ENCODE data around the gene ARHGAP32. TPM values are rescaled to one million over a fixed set of nuclear protein-coding genes. Genes with fewer than 3 reads are reported as not detected.
A peak's percentile ranks its signal among the peaks of the same experiment; 100 is the strongest.

The ARHGAP32 gene
- total RNA-seq = 8.0 and 11.7 TPM in 2 replicates

DNA sequence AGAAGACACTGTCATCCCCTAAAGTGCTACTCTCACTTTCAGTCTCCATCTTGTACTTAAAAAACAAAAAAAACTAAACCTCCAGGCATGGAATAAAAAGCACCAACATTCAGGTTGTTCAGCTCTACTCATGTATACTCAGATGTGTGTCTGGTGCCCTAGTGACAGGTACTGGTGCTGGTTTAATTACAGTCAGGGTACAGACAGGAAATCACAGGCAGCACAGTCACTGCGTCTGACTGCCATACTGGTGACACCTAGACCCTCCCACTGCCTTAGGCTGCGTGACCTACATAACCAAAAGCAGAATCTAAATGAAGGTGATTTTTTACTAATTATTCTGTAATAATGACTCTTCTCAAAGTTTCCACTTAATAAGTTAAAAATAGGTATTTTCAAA lies at the start of gene ARHGAP32:
ARHGAP32 (minus strand) TSS at position 176 of the 400 bp plus-strand sequence; CDS start at position 49, 127 bp downstream.
- DNase-seq (ENCODE audit: extremely low read depth, low read depth, low spot score) = no peak

DNA sequence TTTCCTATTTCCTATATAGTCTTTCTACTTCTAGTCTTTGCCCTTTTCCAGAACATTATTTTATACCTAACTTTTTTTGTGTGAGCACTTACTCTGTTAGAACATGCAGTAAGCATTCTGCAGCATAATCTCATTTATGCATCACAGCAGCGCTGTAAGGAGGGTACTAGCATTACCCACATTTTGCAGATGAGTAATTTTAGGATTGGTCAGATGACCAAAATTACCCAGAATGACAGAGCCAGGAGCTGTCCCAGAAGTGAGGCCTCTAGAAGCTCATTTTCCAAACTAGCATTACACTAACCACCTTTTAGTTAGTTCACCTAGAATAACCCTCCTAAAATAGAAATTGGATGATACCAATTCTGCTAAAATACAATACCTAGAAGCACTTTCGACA lies 47.1 kb upstream of the ARHGAP32 start:
- DNase-seq (ENCODE audit: extremely low read depth, low read depth, low spot score) = no peak

DNA sequence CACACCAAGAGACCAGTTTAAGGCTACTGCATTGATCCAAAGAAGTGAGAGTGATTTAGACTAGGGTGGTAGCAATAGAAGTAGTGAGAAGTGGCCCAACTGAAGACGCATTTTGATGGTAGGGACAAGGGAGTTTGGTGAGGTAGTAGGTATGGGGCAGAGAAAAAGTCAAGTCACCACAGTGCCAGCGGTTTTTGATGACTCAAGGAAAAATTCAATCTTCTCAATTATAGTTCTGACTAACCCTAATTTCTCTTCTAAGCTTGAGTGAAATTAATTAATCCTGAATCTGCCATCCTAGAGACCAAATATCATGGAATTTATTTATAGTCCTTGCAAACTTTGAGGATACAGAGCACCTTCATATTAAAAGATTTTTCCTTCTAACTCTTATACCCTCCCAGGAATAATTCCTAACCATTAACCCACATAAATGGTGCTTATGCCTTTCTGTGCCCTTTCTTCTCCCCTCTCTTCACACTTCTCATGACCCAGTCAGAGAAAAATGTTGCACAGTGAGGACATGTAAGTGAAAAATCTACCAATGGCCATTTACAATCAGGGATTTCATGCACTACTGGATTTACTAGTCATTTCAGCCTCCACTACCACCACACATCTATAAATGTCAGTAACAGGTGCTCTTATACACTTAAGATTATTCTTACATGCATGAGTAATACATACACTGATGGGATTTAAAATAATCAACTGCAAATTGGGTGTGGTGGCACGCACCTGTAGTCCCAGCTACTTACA lies 45.9 kb upstream of the ARHGAP32 start:
- DNase-seq (ENCODE audit: extremely low read depth, low read depth, low spot score) = no peak

DNA sequence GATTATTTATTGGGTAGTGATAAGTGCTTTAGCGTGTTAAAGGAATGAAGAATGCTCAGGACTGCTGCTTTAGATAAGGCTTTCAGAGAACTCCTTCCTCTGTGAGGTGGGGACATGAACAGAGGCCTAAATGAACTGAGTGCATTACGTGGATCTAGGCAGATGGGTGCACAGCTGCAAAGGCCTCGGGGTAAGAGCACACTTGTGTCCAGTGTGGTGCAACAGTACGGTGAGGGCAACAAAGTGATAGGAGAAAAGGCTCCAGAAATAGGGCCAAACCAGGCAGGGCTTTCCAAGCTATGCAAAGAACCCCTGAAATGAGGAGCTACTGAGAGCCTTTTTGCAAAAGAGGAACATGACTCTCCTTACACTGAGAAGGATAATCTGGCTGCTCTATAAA lies 45.3 kb upstream of the ARHGAP32 start:
- DNase-seq (ENCODE audit: extremely low read depth, low read depth, low spot score) = no peak

DNA sequence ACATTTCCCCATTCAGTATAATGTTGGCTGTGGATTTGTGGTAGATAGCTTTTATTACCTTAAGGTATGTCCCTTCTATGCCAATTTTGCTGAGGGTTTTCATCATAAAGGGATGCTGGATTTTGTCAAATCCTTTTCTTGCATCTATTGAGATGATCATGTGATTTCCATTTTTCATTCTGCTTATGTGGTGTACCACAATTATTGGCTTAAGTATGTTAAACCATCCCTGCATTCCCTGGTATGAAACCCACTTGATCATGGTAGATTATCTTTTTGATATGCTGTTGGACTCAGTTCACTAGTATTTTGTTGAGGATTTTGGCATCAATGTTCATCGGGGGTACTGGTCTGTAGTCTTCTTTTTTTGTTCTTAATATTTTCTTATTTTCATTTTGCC lies 44.7 kb upstream of the ARHGAP32 start:
- DNase-seq (ENCODE audit: extremely low read depth, low read depth, low spot score) = no peak

DNA sequence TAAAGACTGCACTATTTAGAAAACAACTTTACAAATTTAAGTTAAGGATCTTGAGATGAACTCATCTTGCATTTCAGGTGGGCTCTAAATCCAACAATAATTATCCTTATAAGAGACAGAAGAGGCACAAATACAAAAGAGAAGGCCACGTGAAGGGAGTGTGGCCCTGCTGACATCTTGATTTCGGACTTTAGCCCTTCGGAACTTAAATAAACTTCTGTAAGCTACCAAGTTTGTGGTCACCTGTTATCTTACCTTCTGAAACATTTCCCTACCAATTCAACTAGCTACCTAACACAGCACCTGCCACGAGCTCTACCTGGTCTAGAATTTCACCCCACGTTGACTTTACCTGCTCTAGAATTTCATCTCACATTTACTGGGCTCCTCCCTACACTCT lies 42.9 kb upstream of the ARHGAP32 start:
- no peak for DNase-seq (ENCODE audit: extremely low read depth, low read depth, low spot score)

DNA sequence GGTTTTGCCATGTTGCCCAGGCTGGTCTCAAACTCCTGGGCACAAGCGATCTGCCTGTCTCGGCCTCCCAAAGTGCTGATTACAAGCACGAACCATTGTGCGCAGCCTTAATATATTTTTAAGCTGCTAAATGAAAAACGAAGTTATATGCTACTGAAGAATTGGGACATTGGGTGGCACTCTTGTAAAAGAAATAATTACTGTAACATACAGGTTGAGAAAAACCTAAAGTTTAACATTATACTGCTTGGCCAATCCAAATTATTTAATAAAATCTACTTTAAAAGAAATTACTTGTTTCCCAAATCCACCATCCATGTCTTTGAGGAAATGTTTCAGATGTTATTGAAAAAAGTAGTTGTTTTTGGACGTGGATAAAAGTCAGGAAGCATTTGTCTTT lies 37.9 kb upstream of the ARHGAP32 start:
- no peak for DNase-seq (ENCODE audit: extremely low read depth, low read depth, low spot score)

DNA sequence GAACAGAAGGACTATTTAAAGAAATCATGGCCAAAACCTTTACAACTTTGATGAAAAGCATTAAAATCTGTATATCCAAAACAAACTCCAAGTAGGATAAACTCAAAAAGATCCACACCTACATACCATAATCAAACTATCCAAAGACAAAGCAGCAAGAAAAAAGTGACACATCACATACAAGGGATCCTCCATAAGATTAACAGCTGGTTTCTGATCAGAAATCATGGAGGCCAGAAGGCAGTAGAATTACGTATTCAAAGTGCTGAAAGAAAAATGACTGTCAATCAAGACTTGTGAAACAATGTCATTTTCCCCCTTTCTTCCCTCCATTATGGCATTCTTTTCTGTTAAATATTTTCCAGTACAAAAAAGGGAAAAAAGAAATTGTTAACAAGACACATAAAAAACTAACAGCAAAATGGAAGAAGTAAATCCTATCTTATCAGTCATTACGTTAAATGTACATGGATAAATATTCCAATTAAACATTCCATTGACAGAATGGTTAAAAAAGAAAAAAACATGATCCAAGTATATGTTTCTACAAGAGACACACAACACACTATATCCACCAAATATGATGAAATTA lies 34.2 kb upstream of the ARHGAP32 start:
- no peak for DNase-seq (ENCODE audit: extremely low read depth, low read depth, low spot score)

DNA sequence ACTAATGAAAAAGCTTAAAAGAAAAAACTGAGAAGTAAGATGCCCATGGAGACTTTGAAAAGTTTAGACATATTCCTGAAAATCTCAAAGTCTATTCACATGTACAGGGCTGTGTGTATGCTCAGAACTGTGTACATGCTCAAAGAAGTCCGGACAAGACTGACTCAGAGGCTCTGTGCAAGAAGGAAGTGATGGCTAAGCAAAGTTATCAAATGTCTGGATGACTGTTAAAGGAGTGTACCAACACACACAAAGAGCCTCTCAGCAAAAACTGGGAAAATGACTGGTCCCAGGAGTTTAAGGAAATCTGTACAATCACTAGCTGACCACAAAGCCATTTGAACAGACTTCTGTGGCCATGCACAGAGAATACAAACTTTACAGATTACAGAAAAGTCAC lies 33.1 kb upstream of the ARHGAP32 start:
- peak; percentile 4 for DNase-seq (ENCODE audit: extremely low read depth, low read depth, low spot score)

DNA sequence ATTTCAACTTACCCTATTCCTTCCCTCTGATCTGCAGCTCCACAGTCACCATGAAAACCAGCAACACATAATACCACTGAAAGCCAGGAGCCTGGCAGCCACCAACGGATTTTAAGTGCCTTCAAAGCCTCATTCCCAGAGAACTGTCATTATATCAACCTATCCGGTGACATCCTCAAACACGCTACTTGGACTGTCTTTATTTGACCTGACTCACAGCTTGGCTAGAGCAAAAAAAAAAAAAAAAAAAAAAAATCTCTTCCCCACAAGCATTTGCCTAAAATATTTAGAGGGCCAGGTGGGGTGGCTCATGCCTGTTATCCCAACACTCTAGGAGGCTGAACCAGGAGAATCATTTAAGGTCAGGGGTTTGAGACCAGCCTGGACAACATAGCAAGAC lies 32.4 kb upstream of the ARHGAP32 start:
- DNase-seq (ENCODE audit: extremely low read depth, low read depth, low spot score) = no peak

DNA sequence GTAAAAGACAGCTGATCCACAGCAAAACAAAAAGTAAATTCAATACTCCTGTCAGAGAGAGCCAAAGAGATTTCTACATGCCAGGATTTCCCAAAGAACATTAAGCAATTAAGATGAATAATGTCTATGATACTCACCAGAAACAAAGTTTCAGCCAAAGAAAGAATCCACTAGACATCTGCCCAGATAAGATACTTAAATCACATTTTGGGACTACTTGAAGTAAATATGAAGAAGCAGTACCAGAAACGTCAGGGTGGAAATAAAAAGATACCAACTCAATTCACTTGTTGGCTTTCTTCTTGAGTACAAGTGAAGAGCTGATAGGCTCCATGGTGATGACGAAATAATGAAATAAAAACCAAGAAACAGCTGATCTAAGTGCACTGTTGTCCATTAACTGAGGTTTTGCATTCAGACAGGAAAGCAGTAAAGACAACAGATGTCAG lies 31.6 kb upstream of the ARHGAP32 start:
- no peak for DNase-seq (ENCODE audit: extremely low read depth, low read depth, low spot score)

DNA sequence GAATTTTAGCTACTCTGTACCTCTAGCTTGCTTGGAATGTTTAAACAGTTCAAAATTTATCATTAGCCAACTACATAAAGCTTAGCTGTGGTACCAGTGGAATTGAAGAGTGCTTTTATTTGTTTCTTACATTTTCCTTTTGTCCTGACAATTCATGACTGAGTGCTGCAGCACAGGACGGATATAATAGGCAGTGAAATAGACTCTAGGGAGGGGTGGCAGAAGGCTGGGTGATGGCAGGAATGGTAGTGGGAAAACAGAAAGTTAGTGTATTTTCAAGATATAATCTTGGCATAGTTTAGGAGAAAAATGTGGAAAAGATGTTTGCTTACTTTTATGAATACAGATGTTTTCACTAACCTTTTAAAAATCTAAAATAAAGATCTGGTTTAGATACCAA lies 31.1 kb upstream of the ARHGAP32 start:
- no peak for DNase-seq (ENCODE audit: extremely low read depth, low read depth, low spot score)

DNA sequence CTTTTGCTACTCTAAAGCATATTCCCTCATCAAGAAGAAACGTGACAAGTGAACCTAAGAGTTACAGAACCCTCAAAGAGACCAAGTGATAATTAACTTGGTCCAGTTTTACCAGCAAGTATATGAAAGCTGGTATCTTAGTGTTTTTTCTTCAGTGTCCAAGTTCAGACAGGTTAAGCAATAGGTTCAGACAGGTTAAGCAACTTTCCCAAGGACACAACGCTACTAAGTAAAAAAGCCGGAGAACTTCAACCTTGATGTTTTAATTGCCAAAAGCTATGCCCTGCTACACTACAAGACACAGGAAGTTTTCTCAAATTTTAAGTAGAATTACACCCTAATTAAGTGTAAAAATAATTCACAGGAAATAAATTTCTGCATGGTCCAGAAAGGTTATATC lies 30.0 kb upstream of the ARHGAP32 start:
- DNase-seq (ENCODE audit: extremely low read depth, low read depth, low spot score) = no peak

DNA sequence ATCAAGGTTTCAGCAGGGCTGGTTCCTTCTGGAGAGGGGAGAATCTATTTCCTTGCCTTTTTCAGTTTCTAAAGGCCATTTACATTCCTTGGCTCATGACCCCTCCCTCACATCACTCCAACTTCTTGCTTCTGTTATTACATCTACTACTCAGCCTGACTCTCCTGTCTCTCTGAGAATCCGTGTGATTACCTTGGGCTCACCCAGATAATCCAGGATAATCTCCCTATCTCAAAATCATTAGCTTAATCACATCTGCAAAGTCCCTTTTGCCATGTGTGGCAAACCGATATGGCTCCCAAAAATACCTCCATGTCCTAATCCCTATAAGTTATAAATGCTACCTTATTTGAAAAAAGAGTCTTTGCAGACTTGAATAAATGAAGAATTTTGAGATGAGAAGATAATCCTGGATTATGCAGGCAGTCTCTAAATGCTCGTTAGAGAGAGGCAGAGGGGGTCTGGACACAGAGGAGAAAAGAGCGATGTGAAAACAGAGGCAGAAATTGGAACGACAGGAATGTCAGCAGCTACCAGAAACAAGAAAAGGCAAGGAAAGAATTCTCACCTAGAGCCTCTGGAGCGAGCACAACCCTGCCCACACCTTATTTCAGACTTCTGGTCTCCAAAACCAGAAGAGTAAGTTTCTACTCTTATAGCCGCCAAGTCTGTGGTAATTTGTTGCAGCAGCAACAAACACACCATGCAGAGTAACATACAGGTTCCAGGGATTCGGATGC lies 23.6 kb upstream of the ARHGAP32 start:
- no peak for DNase-seq (ENCODE audit: extremely low read depth, low read depth, low spot score)

DNA sequence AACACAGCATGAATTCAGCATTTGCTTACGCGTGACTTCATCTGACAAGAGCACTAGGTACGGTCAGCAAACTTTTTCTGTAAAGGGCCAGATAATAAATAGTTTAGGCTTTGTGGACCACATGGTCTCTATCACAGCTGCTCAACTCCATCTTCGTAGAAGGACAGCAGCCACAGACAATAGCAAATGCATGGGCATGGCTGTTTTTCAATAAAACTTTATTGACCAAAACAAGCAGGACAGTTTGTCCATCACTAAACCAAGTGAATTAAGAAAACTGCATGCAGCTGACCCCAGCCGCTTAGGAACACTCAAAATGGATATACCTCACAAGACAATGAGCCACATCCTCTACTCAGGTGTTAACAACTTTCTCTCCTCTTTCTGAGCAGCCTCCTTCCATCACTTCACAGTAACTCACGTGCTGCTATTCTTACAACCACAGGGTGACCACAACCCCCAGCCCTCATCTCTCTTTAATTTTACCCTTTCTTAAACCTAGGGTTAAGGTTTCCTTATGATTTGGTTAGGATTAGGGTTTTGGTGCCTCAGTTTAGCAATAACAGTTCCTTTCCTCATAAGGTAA lies 22.7 kb upstream of the ARHGAP32 start:
- no peak for DNase-seq (ENCODE audit: extremely low read depth, low read depth, low spot score)

DNA sequence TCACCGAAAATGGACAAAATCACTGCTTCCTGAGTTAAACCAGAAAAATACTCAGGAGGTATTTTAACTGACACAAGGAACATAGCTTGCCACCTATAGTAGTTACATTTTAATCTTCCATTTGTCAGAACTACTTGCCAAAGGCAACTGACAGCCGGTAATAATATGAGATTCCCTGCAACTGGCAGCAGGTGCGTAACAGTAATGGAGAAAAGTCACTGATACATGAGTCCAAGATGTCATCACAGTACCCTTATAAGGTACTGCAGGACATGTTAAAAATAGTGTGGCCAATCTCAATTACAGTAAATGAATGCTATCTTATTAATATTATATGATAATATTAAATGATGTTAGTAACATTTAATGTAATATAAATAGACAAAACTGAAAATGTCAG lies 21.1 kb upstream of the ARHGAP32 start:
- no peak for DNase-seq (ENCODE audit: extremely low read depth, low read depth, low spot score)

DNA sequence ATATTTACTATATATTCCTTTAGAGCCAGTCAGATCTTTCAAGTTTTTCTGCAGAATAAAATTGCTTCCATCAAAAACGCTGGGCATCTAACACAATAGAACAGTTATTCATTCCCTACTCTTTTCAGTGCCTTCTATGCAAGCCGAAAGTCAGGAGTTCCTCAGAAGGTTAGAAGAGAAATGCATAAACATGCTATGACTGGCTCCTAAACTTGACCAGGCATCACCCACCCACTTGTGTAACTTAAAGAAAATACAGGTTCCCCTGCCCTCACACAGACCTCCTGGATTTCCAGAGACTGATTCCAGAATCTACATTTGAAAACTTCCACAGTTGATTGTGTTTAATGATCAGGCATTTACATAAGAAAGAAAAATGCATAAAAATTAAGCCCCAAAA lies 19.3 kb upstream of the ARHGAP32 start:
- no peak for DNase-seq (ENCODE audit: extremely low read depth, low read depth, low spot score)

DNA sequence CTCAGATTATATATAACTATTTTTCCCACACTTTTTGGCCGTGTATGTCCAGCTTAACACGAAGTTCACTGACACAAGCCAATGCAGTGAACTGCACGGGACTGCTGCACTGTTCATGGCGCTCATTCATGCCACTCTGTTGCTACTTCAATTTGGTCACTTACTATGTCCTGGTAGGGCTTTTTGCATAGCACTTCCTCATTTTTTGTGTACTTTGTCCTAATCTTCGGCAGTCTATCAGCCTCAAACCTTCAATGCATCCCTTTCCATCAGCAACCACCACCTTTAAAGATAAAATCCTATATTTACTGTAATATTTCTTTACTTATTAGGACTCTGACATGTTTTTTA lies 18.7 kb upstream of the ARHGAP32 start:
- DNase-seq (ENCODE audit: extremely low read depth, low read depth, low spot score) = no peak

DNA sequence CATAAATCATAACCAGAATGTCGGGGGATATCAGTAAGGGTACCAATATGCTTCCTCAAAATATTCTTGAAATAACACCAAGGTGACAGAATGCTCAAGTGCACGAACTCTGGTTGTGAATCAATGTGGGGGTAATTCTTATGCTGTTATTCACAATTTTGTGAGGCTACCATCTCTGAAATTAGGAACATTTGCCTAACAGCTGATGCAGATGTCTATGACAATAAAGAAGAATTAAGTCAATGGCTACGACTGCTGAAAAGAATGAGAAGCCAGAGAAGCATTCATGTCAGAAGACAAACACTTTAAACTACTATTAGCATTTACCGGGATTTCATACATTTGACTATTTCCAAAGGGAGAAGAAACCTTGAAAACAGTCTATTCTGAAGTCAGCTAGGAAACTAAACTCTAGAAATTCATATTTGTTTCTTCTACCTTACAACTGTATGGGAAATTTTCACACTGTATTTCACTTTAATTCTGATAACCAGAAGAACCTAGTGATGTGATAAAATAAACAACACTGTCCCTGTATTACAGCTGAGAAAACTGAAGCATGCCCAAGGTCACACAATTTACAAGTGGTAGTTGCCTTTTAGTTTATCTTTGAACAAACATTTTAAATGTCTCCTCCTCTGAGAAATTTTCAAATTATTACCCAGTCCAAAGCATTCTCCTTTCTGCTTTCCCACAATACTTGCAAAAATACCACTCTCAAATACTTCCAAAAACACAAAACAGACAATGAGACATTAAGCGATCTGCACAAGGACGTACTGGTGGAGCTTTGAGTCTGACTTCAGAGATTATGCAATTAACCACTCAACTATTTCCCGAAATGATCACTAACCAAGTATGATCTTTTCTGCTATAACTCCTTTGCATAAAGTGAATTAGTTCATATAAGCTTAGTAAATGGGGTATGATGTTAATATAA lies 18.0 kb upstream of the ARHGAP32 start:
- DNase-seq (ENCODE audit: extremely low read depth, low read depth, low spot score) = no peak

DNA sequence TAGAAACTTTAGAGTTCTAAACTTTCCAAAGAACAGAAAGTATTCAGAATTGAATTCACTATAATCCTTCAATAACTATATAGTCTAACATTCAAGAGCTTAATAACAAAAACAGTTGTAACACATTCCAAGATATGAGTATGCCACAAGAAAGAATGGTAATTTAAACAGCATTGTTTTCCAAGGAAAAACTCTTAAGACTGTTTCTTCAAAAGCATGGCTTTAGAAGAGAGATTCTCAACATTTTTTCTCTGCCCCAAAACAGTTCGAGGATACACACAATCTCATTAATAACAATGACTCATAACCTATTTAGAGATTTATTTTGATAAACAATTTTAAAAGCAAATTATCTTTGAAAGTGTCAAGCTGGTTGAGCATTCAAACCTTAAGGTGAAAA lies 16.7 kb upstream of the ARHGAP32 start:
- DNase-seq (ENCODE audit: extremely low read depth, low read depth, low spot score) = no peak

Measured in glomerular endothelial cell (primary cell).